Measurements from ENCODE around the gene SH3BP4.

SH3BP4 gene

GRCh38 chr2:234974501-234975385, 22.9 kb downstream of the SH3BP4 start:
- Histone ChIP-seq H3K9me3 (no peaks in the 10 kb centered on the region), H3K27ac (peak overlapping the region in 1 of 2 donors; percentile 7), H3K27me3 (no peaks in the 10 kb centered on the region), H3K36me3 (peaks cover 0 to under 1% (median 0%) of the 10 kb centered on the region in 3 donors), H3K4me3 (no peak overlapping the region), H3K4me1 (peaks cover 0 to 57% (median 29%) of the 10 kb centered on the region in 4 donors)
- intact Hi-C loops (cut with DNase I; ENCODE audit: low total_unique reads), result no loop called here
- peak in 1 of 2 donors; percentile 75 for DNase-seq
- no peak for TF ChIP-seq CTCF (IDR thresholded peaks at IDR 0.05)

GRCh38 chr2:234975611-234976010, 23.8 kb downstream of the SH3BP4 start:
- intact Hi-C loops (cut with DNase I; ENCODE audit: low total_unique reads), result no loop called here
- Histone ChIP-seq H3K4me3 (no peak overlapping the region), H3K4me1 (peaks cover 0 to 60% (median 37%) of the 10 kb centered on the region in 4 donors), H3K9me3 (no peaks in the 10 kb centered on the region), H3K27ac (no peak overlapping the region), H3K27me3 (no peaks in the 10 kb centered on the region), H3K36me3 (no peaks in the 10 kb centered on the region)
- no peak for TF ChIP-seq CTCF (IDR thresholded peaks at IDR 0.05)
- DNase-seq, result no peak

GRCh38 chr2:234976479-234977227, 24.8 kb downstream of the SH3BP4 start:
- H3K4me1 ChIP-seq, result peaks cover 6 to 69% (median 47%) of the 10 kb centered on the region in 4 donors

GRCh38 chr2:234977228-234977679, 25.4 kb downstream of the SH3BP4 start:
- H3K9me3 ChIP-seq, result no peaks in the 10 kb centered on the region
- no peak overlapping the region for H3K4me3 ChIP-seq
- TF ChIP-seq CTCF (IDR thresholded peaks at IDR 0.05), result no peak
- H3K27me3 ChIP-seq, result no peaks in the 10 kb centered on the region
- H3K4me1 ChIP-seq, result peaks cover 6 to 75% (median 53%) of the 10 kb centered on the region in 4 donors
- no peaks in the 10 kb centered on the region for H3K36me3 ChIP-seq
- no peak overlapping the region for H3K27ac ChIP-seq
- intact Hi-C loops (cut with DNase I; ENCODE audit: low total_unique reads), result no loop called here
- DNase-seq, result no peak

More at GRCh38 chr2:234976479-234977227, 24.8 kb downstream of the SH3BP4 start:
- DNase-seq, result no peak
- Histone ChIP-seq H3K27ac (no peak overlapping the region), H3K4me3 (no peak overlapping the region), H3K27me3 (no peaks in the 10 kb centered on the region), H3K36me3 (no peaks in the 10 kb centered on the region), H3K9me3 (no peaks in the 10 kb centered on the region)
- TF ChIP-seq CTCF (IDR thresholded peaks at IDR 0.05), result no peak
- intact Hi-C loops (cut with DNase I; ENCODE audit: low total_unique reads), result no loop called here

GRCh38 chr2:234978466-234979203, 26.8 kb downstream of the SH3BP4 start:
- DNase-seq, result no peak
- no peak for TF ChIP-seq CTCF (IDR thresholded peaks at IDR 0.05)
- no peaks in the 10 kb centered on the region for H3K27me3 ChIP-seq
- H3K27ac ChIP-seq, result peak overlapping the region in 1 of 2 donors; percentile 1
- intact Hi-C loops (cut with DNase I; ENCODE audit: low total_unique reads), result no loop called here
- no peaks in the 10 kb centered on the region for H3K36me3 ChIP-seq
- H3K4me1 ChIP-seq, result peaks cover 6 to 85% (median 57%) of the 10 kb centered on the region in 4 donors
- no peaks in the 10 kb centered on the region for H3K9me3 ChIP-seq
- no peak overlapping the region for H3K4me3 ChIP-seq
